LNCaP clone FGC (cell line): Measurements from ENCODE around the gene TNKS1BP1.

Source experiments
- DNase-seq: peaks from one replicate; pipeline ENCODE4 v3.0.0-alpha.2; 2011; ENCODE audit warnings: low read depth
- H3K4me3 ChIP-seq: 2 replicates; pipeline ENCODE4 v1.5.1; 2011; ENCODE audit warnings: mild to moderate bottlenecking, low read depth, low read length, control low read depth
- CTCF ChIP-seq: IDR thresholded peaks from 2 replicates; pipeline ENCODE4 v1.5.1; 2012; ENCODE audit warnings: mild to moderate bottlenecking; ENCODE audit not compliant: control insufficient read depth, insufficient read depth; ENCODE audit errors: extremely low read depth

TNKS1BP1 gene

GRCh38 chr11:57324886-57325734 is at the start of gene TNKS1BP1:
TNKS1BP1 (minus strand) TSS chr11:57324952; CDS start chr11:57321885, 3,067 bp downstream.
- DNase-seq = peak; percentile 85
- TF ChIP-seq CTCF = no peak
- peak within 1 kb of the TSS; percentile 89 for H3K4me3 ChIP-seq

- H3K4me3 ChIP-seq = no peak overlapping the region
- no peak for TF ChIP-seq CTCF
- DNase-seq = no peak
These were observed 48.4 kb upstream of the TNKS1BP1 start for GRCh38 chr11:57373146-57373545.

GRCh38 chr11:57370941-57371340 is 46.2 kb upstream of the TNKS1BP1 start:
- H3K4me3 ChIP-seq = no peak overlapping the region
- no peak for TF ChIP-seq CTCF
- DNase-seq = no peak

GRCh38 chr11:57370251-57370650 is 45.5 kb upstream of the TNKS1BP1 start:
- no peak overlapping the region for H3K4me3 ChIP-seq
- no peak for DNase-seq
- TF ChIP-seq CTCF = no peak

- no peak for DNase-seq
- no peak overlapping the region for H3K4me3 ChIP-seq
- no peak for TF ChIP-seq CTCF
These were observed 44.1 kb upstream of the TNKS1BP1 start for GRCh38 chr11:57368845-57369232.

- no peak for DNase-seq
- H3K4me3 ChIP-seq = no peak overlapping the region
- no peak for TF ChIP-seq CTCF
These were observed 43.5 kb upstream of the TNKS1BP1 start for GRCh38 chr11:57368106-57368844.
